AG04450 (cell line): Measurements from ENCODE around the gene RETREG2. TPM values are rescaled to one million over a fixed set of nuclear protein-coding genes. Genes with fewer than 3 reads are reported as not detected.
A peak's percentile ranks its signal among the peaks of the same experiment; 100 is the strongest.

Source experiments
- CTCF ChIA-PET: fragments of 300-600, 350-600 bp; formaldehyde crosslinking; extraction: SDS; loops from one replicate; lab custom pipeline; 2022; ENCODE audit warnings: antibody characterized with exemption, inconsistent platforms; lab: Charles Lee
- POLR2A ChIA-PET: fragments of 350-600 bp; formaldehyde crosslinking; extraction: SDS; loops from one replicate; lab custom pipeline; 2021; ENCODE audit warnings: antibody characterized with exemption, inconsistent platforms; lab: Yijun Ruan, JAX
- DNase-seq: peaks from one replicate; pipeline ENCODE4 v3.0.0-alpha.2; 2011; ENCODE audit warnings: low read depth, low spot score
- H3K27ac ChIP-seq: one replicate; pipeline ENCODE4 v1.5.1; 2012; ENCODE audit warnings: low read depth, low read length, control low read depth
- H3K27me3 ChIP-seq: one replicate; pipeline ENCODE4 v1.6.0; 2012; ENCODE audit warnings: low read length; ENCODE audit not compliant: control insufficient read depth, insufficient read depth
- H3K4me3 ChIP-seq: 2 replicates; pipeline ENCODE4 v1.5.1; 2011; ENCODE audit warnings: mild to moderate bottlenecking, low read depth, low read length, control low read depth
- H3K9me3 ChIP-seq: 2 replicates; pipeline ENCODE4 v1.5.1; 2012; ENCODE audit warnings: low read length; ENCODE audit not compliant: control insufficient read depth, insufficient read depth
- polyA plus RNA-seq: library from polyadenylated mRNA; depleted of rRNA; stranded (reverse); fragments of >200 nt; gene quantifications from 2 replicates; pipeline ENCODE4 v1.2.3, GENCODE V29; 2011
- TF ChIP-seq, protein P1 (sequence below): IDR thresholded peaks from 2 replicates; pipeline ENCODE4 v1.5.1; 2011; ENCODE audit warnings: low read depth, low read length, control low read depth, inconsistent platforms

RETREG2 gene
- polyA plus RNA-seq, 1 experiment, result 71.7 TPM

DNA sequence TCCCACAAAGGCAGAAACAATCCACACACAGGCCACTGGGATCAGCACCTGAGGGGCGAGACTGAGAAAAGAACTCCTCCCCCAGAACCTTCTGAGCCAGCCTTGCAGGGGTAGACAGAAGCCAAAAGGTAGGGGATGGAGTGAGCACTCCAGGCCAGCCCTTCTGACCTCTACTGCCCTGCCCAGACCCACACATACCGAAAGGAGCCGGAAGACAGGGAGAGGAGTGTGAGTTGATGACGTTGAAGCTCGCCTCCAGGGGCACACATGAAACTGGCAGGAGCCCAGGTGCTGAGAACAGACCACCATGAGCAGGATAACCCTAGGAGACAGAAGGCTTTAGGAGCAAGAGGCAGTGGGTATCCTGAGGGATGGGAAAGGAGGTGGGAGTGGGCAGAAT, 10.1 kb upstream of the RETREG2 start:
- Histone ChIP-seq H3K4me3 (no peak overlapping the region), H3K27ac (no peak overlapping the region), H3K9me3 (no peaks in the 10 kb centered on the region; the same call in 1 of the 2 replicates), H3K27me3 (no peaks in the 10 kb centered on the region)
- DNase-seq, result no peak
- CTCF ChIA-PET, result no interaction called here
- TF ChIP-seq, protein P1, sequence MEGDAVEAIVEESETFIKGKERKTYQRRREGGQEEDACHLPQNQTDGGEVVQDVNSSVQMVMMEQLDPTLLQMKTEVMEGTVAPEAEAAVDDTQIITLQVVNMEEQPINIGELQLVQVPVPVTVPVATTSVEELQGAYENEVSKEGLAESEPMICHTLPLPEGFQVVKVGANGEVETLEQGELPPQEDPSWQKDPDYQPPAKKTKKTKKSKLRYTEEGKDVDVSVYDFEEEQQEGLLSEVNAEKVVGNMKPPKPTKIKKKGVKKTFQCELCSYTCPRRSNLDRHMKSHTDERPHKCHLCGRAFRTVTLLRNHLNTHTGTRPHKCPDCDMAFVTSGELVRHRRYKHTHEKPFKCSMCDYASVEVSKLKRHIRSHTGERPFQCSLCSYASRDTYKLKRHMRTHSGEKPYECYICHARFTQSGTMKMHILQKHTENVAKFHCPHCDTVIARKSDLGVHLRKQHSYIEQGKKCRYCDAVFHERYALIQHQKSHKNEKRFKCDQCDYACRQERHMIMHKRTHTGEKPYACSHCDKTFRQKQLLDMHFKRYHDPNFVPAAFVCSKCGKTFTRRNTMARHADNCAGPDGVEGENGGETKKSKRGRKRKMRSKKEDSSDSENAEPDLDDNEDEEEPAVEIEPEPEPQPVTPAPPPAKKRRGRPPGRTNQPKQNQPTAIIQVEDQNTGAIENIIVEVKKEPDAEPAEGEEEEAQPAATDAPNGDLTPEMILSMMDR, result no peak
- POLR2A ChIA-PET, result no interaction called here

DNA sequence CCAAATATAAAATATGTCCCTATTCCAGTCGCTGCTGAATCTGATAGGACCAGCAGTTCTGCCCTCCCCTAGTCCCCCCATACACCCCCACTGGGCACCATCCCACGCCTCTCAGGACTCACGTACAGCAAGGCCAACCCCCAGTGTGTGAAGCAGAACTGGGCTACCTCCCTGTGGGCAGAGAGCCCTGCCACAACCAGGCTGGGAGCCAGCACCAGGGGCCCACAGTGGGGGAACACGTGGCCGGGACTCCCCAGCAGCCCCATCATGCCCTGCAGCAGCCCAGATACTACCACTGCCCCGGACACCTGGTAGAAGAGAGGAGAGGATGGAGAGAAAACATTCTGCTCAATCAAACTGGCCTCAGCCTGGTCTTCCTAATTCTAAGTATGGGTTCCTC, 9.5 kb upstream of the RETREG2 start:
- no peak for DNase-seq
- TF ChIP-seq, protein P1, result no peak
- Histone ChIP-seq H3K27ac (no peak overlapping the region), H3K4me3 (no peak overlapping the region), H3K9me3 (no peaks in the 10 kb centered on the region; the same call in 1 of the 2 replicates), H3K27me3 (no peaks in the 10 kb centered on the region)
- POLR2A ChIA-PET, result no interaction called here
- CTCF ChIA-PET, result no interaction called here

DNA sequence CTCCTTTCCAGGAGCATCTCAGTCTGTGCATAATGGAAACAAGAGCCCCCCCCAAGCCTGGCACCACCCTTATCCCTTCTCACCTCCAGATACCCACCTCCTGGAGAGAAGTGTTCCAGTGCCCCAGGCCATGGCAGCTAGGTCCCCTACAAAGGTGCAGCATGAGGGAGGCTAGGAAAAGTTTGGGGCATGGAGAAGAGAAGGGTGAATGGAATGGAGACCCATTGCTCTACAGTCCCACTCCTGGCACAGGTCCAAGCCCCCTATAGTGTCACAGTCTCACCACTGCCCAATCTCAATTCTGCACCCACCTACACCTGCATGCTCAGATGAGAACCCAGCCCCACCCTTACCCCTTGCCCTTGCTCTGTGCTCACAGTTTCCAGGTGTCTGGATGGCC, 9.1 kb upstream of the RETREG2 start:
- Histone ChIP-seq H3K27me3 (no peaks in the 10 kb centered on the region), H3K9me3 (no peaks in the 10 kb centered on the region; the same call in 1 of the 2 replicates), H3K4me3 (no peak overlapping the region), H3K27ac (no peak overlapping the region)
- ChIA-PET POLR2A (no interaction called here), CTCF (no interaction called here)
- DNase-seq, result no peak
- TF ChIP-seq, protein P1, result no peak

DNA sequence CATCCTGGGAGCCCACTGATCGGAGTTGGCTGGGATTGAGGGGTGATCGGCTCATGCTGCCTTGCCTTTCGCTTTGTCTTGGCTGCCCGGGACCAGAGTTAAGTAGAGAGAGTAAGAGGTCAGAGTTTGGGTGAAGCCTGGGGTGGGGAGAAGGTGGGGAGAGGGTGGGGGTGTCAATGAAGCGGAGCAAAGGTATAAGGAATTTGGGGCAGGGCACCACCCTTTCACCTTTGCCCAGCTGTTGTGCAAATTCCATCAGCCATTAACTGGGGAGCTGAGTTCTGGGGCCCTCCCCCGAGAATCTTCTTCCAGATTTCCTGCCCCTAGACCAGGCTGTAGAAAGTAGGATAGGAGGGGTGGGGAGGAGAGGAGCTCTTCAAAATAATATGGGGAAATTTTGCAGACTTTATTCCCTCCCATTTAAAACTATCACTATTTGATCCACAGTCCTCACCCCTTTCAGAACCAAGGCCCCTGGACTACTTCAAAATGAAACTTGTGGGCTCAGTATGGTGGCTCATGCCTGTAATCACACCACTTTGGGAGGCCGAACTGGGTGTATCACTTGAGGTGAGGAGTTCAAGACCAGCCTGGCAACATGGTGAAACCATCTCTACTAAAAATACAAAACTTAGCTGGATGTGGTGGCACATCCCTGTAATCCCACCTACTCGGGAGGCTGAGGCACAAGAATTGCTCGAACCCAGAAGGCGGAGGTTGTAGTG, 8.0 kb upstream of the RETREG2 start, which contains the start of gene SLC23A3:
Gene SLC23A3, minus strand, starts transcription at position 100 of the 725 bp plus-strand sequence. Its CDS starts 45 bp downstream, at position 55.
- TF ChIP-seq, protein P1, result no peak
- no peaks in the 10 kb centered on the region for H3K27me3 ChIP-seq
- H3K9me3 ChIP-seq, result no peaks in the 10 kb centered on the region; the same call in 1 of the 2 replicates
- no peak for DNase-seq
- ChIA-PET CTCF (interaction anchor here (0.8 to 3.6 kb wide), 14 partner anchors 9 to 146 kb away, joined by 3 to 40 read pairs (median 4); partner anchors contain the start of gene NHEJ1), POLR2A (interaction anchor here (0.6 to 1.8 kb wide), 2 partner anchors 38 to 48 kb away, joined by 3 to 7 read pairs; no protein-coding TSS in a partner anchor)
- no peak within 1 kb of the TSS for H3K27ac ChIP-seq
- H3K4me3 ChIP-seq, result no peak within 1 kb of the TSS

DNA sequence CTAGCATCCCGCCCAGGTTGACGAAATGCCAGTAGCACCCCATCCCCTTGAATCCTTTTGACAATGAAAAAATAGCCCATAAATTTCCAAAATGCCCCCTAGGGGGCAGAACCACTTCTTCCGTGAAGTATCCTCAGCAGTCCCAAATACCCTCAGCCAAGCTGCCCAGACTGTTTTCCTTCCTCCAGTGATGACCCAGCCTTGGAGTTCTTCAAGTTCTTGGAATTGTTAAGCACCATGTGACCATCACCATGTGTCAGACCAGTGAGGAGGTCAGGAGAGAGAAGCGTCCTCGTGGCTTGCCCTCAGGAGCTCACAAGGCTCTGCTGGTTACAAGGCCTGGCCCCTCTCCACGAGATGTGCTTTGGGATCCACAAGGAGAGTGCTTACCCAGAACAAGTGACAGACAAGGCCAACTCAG, 6.8 kb upstream of the RETREG2 start:
- H3K27ac ChIP-seq, result peak overlapping the region; percentile 70

More for the DNA sequence above, 6.8 kb upstream of the RETREG2 start:
- Histone ChIP-seq H3K4me3 (no peak overlapping the region), H3K9me3 (no peaks in the 10 kb centered on the region; the same call in 1 of the 2 replicates), H3K27me3 (no peaks in the 10 kb centered on the region)
- POLR2A ChIA-PET, result interaction anchor here (0.9 to 1.8 kb wide), 4 partner anchors 11 to 47 kb away, joined by 3 to 4 read pairs (median 3); partner anchors contain the start of genes ABCB6 and ZFAND2B
- CTCF ChIA-PET, result interaction anchor here (0.7 to 3.6 kb wide), 24 partner anchors 8 to 145 kb away, joined by 3 to 40 read pairs (median 4); partner anchors contain the start of genes GLB1L, NHEJ1 and STK16
- TF ChIP-seq, protein P1, result peak; percentile 79
- peak; percentile 64 for DNase-seq
